ENCODE measurements around the gene HIGD1A. TPM values are rescaled to one million over a fixed set of nuclear protein-coding genes. Genes with fewer than 3 reads are reported as not detected.

The HIGD1A gene
- total and polyA plus RNA-seq, 9 of the 15 experiments (the other 6 are each of a cell fraction or from before 2014, with no cell fraction given), result 165 to 1,185 (median 333) TPM

DNA sequence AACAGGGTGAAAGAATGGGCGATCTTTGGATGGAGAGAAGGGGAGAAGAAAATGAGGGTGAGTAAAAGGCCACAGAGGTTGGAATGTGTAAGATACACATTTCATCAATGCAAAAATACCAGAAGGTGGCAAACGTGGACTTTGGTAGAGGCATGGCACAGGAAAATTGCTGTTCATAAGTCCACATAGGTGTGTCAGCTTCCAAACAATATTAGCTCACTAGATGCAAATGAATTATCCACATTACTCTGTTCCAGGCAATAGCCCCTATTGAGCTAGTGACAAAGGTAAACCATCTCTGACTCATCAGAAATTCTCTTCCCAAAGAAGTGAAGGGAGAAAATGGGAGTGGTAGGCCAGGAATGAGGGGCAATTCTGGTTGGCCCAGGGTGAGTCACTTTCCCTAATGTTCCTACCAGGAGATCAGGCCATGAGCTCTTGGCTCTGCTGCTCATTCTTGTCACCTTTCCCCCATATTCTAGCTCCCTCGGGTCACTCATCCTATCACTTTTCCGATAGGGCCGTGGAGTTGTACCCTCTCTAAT, 24.9 kb upstream of the HIGD1A start (continued):
- TF ChIP-seq HNRNPH1 (optimal IDR thresholded peaks at IDR 0.05; ENCODE audit: low read depth, low read length) (no peak), ZNF696 (CRISPR knock-in tag; conservative IDR thresholded peaks at IDR 0.05) (no peak)

DNA sequence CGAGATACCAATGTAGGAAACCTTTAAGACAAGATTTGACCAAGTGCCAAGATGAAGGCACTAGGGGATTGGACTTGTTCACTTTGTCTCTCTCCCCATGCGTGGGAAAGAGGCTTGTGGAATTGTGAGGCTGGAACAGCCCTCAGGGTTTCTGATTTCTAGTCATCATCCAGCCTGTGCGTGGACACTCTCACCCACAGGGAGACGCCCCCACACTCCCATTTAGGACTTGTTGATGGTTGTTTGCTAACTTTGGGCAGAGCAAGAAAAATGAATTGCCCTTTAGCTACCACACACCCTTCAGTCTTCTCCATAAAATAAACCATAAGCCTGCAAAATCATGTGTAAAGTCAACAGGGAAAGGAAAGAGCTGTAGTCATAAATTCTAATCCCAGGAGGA, 23.4 kb upstream of the HIGD1A start:
- Histone ChIP-seq H3K9ac (ENCODE audit: insufficient read depth in 1 of 2, low read depth in 2 of 2, low read length in 2 of 2) (no peak overlapping the region), H3K4me1 (replicated peaks in 1 of 2; ENCODE audit: control insufficient read depth in 2 of 2, insufficient read depth in 2 of 2, low read length in 2 of 2) (no peaks in the 10 kb centered on the region), H3K9me3 (replicated peaks; ENCODE audit: control insufficient read depth, insufficient read depth, low read depth, low read length) (no peaks in the 10 kb centered on the region), H3K27me3 (ENCODE audit: control insufficient read depth in 2 of 2, insufficient read depth in 2 of 2, low read length in 2 of 2) (peaks cover 0 to 2% of the 10 kb centered on the region in 2 experiments; a peak in 1 of 5 replicates), H3K27ac (ENCODE audit: extremely low read depth, low read depth, low read length) (no peak overlapping the region), H3K4me2 (ENCODE audit: insufficient read depth, low read length) (no peak overlapping the region), H2AFZ (ENCODE audit: low read depth, low read length) (no peak overlapping the region), H4K20me1 (replicated peaks; ENCODE audit: control insufficient read depth, insufficient read depth, low read length) (no peaks in the 10 kb centered on the region), H3K4me3 (no peak overlapping the region), H3K36me3 (ENCODE audit: control insufficient read depth, insufficient read depth, low read length) (no peaks in the 10 kb centered on the region), H3K9me1 (ENCODE audit: control insufficient read depth, insufficient read depth, low read length) (no peaks in the 10 kb centered on the region), H3K79me2 (ENCODE audit: control insufficient read depth, insufficient read depth, low read length) (no peaks in the 10 kb centered on the region)
- WGBS (ENCODE audit: insufficient coverage, low coverage, missing lambda C conversion rate), result 2% methylated on average over 4 of the region's 4 CpGs
- in situ Hi-C loops (cut with MboI), result loop anchor here (5.0 kb wide), 1 partner anchor 45 kb away; no protein-coding TSS in a partner anchor
- intact Hi-C loops (cut with micrococcal nuclease), result no loop called here
- POLR2A ChIA-PET, result interaction anchor here (0.6 kb wide), 1 partner anchor 112 kb away, joined by 3 read pairs; no protein-coding TSS in a partner anchor
- no TSS peak for BruUV-seq (replicated peaks)
- TF ChIP-seq ZNF77 (CRISPR knock-in tag; IDR thresholded peaks at IDR 0.05), result no peak
- TF ChIP-seq, protein P1, sequence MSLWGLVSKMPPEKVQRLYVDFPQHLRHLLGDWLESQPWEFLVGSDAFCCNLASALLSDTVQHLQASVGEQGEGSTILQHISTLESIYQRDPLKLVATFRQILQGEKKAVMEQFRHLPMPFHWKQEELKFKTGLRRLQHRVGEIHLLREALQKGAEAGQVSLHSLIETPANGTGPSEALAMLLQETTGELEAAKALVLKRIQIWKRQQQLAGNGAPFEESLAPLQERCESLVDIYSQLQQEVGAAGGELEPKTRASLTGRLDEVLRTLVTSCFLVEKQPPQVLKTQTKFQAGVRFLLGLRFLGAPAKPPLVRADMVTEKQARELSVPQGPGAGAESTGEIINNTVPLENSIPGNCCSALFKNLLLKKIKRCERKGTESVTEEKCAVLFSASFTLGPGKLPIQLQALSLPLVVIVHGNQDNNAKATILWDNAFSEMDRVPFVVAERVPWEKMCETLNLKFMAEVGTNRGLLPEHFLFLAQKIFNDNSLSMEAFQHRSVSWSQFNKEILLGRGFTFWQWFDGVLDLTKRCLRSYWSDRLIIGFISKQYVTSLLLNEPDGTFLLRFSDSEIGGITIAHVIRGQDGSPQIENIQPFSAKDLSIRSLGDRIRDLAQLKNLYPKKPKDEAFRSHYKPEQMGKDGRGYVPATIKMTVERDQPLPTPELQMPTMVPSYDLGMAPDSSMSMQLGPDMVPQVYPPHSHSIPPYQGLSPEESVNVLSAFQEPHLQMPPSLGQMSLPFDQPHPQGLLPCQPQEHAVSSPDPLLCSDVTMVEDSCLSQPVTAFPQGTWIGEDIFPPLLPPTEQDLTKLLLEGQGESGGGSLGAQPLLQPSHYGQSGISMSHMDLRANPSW (CRISPR knock-in tag; IDR thresholded peaks at IDR 0.05), result no peak
- peak; percentile 27 for TF ChIP-seq EGR1 (conservative IDR thresholded peaks at IDR 0.05)
- TF ChIP-seq ZNF778 (CRISPR knock-in tag; IDR thresholded peaks at IDR 0.05), result no peak
- TF ChIP-seq ZNF764 (CRISPR knock-in tag; IDR thresholded peaks at IDR 0.05; ENCODE audit: low read depth), result no peak
- CTCF ChIA-PET (ENCODE audit: low intra/inter-chr PET ratio), result interaction anchor here (4.5 kb wide), 1 partner anchor 47 kb away, joined by 61 read pairs; no protein-coding TSS in a partner anchor
- no peak for FAIRE-seq
- DNase-seq (ENCODE audit: extremely low read depth in 1 of 4, low spot score in 3 of 4), result no peak
- no peak for ATAC-seq
